KMS-11 (cell line): ENCODE measurements around the gene FGF14.

ENCODE experiments used
- H2AFZ ChIP-seq: fragments of 200-600 bp; sonication (generic); 2 replicates; pipeline ENCODE4 v1.6.1; 2016; ENCODE audit warnings: antibody characterized with exemption, mixed run types, low read depth
- H3K27ac ChIP-seq: fragments of 200-600 bp; sonication (generic); 2 replicates; pipeline ENCODE4 v1.6.1; 2016; ENCODE audit warnings: mild to moderate bottlenecking, mixed run types
- H3K27me3 ChIP-seq: fragments of 200-600 bp; sonication (generic); 2 replicates; pipeline ENCODE4 v1.6.1; 2017; ENCODE audit warnings: mild to moderate bottlenecking, low read depth, mixed run types, moderate library complexity; ENCODE audit not compliant: insufficient read depth
- H3K36me3 ChIP-seq: fragments of 200-600 bp; sonication (generic); 2 replicates; pipeline ENCODE4 v1.6.1; 2017; ENCODE audit warnings: mild to moderate bottlenecking, mixed run types; ENCODE audit not compliant: insufficient read depth
- H3K4me1 ChIP-seq: fragments of 200-600 bp; sonication (generic); 2 replicates; pipeline ENCODE4 v1.6.1; 2016; ENCODE audit warnings: mild to moderate bottlenecking, low read depth, mixed run types; ENCODE audit not compliant: poor library complexity, severe bottlenecking
- H3K4me2 ChIP-seq: fragments of 200-600 bp; sonication (generic); 2 replicates; pipeline ENCODE4 v1.7.0; 2016; ENCODE audit warnings: mild to moderate bottlenecking, mixed run types
- H3K4me3 ChIP-seq: fragments of 200-600 bp; sonication (generic); IDR thresholded peaks from 2 replicates; pipeline ENCODE4 v1.6.1; 2017; ENCODE audit warnings: low read depth, low read length, mixed read lengths; ENCODE audit not compliant: insufficient read depth
- H3K79me2 ChIP-seq: fragments of 200-600 bp; sonication (generic); 2 replicates; pipeline ENCODE4 v1.6.1; 2016; ENCODE audit warnings: low read depth, mixed run types; ENCODE audit not compliant: insufficient read depth
- H3K9ac ChIP-seq: fragments of 200-600 bp; sonication (generic); 2 replicates; pipeline ENCODE4 v1.6.1; 2016; ENCODE audit warnings: mild to moderate bottlenecking, mixed run types
- H4K20me1 ChIP-seq: fragments of 200-600 bp; sonication (generic); 2 replicates; pipeline ENCODE4 v1.6.1; 2016; ENCODE audit warnings: mild to moderate bottlenecking, mixed run types; ENCODE audit not compliant: insufficient read depth
- CTCF ChIP-seq: fragments of 200-600 bp; sonication (generic); conservative IDR thresholded peaks from 2 replicates; pipeline ENCODE4 v1.6.1; 2017; ENCODE audit warnings: low read depth, mild to moderate bottlenecking, antibody characterized with exemption, low read length, moderate library complexity, mixed read lengths

FGF14 gene

GRCh38 chr13:102136735-102137296 lies 265.0 kb downstream of the FGF14 start:
- no peaks in the 10 kb centered on the region for H3K79me2 ChIP-seq
- H3K27ac ChIP-seq: no peak overlapping the region
- H3K4me3 ChIP-seq: no peak overlapping the region
- H3K4me2 ChIP-seq: no peak overlapping the region
- no peaks in the 10 kb centered on the region for H4K20me1 ChIP-seq
- H3K36me3 ChIP-seq: no peaks in the 10 kb centered on the region
- TF ChIP-seq CTCF: no peak
- no peak overlapping the region for H2AFZ ChIP-seq
- H3K4me1 ChIP-seq: no peaks in the 10 kb centered on the region
- no peaks in the 10 kb centered on the region for H3K27me3 ChIP-seq
- no peak overlapping the region for H3K9ac ChIP-seq

GRCh38 chr13:102132777-102133295 lies 269.0 kb downstream of the FGF14 start:
- Histone ChIP-seq H4K20me1 (no peaks in the 10 kb centered on the region), H3K4me1 (no peaks in the 10 kb centered on the region), H3K4me2 (no peak overlapping the region), H3K9ac (no peak overlapping the region), H3K79me2 (no peaks in the 10 kb centered on the region), H3K36me3 (no peaks in the 10 kb centered on the region), H3K27ac (no peak overlapping the region), H2AFZ (no peak overlapping the region), H3K4me3 (no peak overlapping the region), H3K27me3 (no peaks in the 10 kb centered on the region)
- no peak for TF ChIP-seq CTCF

GRCh38 chr13:102131246-102131645 lies 270.6 kb downstream of the FGF14 start:
- TF ChIP-seq CTCF: no peak
- Histone ChIP-seq H3K4me3 (no peak overlapping the region), H3K79me2 (no peaks in the 10 kb centered on the region), H3K27ac (no peak overlapping the region), H3K27me3 (no peaks in the 10 kb centered on the region), H3K4me2 (no peak overlapping the region), H3K4me1 (no peaks in the 10 kb centered on the region), H3K9ac (no peak overlapping the region), H2AFZ (no peak overlapping the region), H4K20me1 (no peaks in the 10 kb centered on the region), H3K36me3 (no peaks in the 10 kb centered on the region)

GRCh38 chr13:102128216-102128810 lies 273.5 kb downstream of the FGF14 start:
- no peaks in the 10 kb centered on the region for H4K20me1 ChIP-seq
- H3K79me2 ChIP-seq: no peaks in the 10 kb centered on the region
- H3K36me3 ChIP-seq: no peaks in the 10 kb centered on the region
- H3K4me1 ChIP-seq: no peaks in the 10 kb centered on the region
- no peak overlapping the region for H3K4me3 ChIP-seq
- H3K27me3 ChIP-seq: no peaks in the 10 kb centered on the region
- TF ChIP-seq CTCF: no peak
- no peak overlapping the region for H2AFZ ChIP-seq
- no peak overlapping the region for H3K9ac ChIP-seq
- no peak overlapping the region for H3K27ac ChIP-seq
- H3K4me2 ChIP-seq: no peak overlapping the region
